ENCODE data around the gene KRTAP16-1. TPM values are rescaled to one million over a fixed set of nuclear protein-coding genes. Genes with fewer than 3 reads are reported as not detected.

Gene KRTAP16-1
- total RNA-seq, 3 donors from 2014 or later = not detected

DNA sequence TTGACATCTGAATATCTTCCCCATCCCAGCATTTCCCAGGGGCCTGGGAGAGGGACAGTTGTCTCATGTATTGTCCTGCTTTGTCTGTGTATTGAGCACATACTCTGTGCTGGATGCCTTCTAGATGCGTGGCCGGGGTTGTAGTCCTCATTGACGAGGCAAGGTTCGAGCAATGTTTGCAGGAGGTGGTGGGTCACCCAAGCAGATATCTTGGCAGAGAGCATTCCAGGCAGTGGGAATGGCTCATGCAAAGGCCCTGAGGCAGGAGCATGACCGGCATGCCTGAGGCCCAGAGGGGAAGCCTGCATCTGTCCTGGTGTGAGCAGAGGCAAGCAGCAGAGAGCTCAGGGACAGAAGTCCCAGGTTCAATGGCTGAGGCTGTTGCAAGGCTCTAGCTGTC is 24.0 kb upstream of the KRTAP16-1 start:
- no peak for DNase-seq

GRCh38 chr17:41332239-41332638 is 23.1 kb upstream of the KRTAP16-1 start:
- no peak for ATAC-seq

More for the DNA sequence above, 24.0 kb upstream of the KRTAP16-1 start:
- intact Hi-C loops (cut with DNase I, micrococcal nuclease) = no loop called here
- H3K4me3 ChIP-seq = no peak overlapping the region
- H3K4me1 ChIP-seq (ENCODE audit: low read depth) = no peaks in the 10 kb centered on the region
- ATAC-seq = no peak
- H3K36me3 ChIP-seq (ENCODE audit: low read depth) = no peaks in the 10 kb centered on the region
- no peaks in the 10 kb centered on the region for H3K9me3 ChIP-seq
- TF ChIP-seq CTCF (IDR thresholded peaks at IDR 0.05) = no peak

GRCh38 chr17:41331606-41332005 is 22.5 kb upstream of the KRTAP16-1 start:
- Histone ChIP-seq H3K4me3 (no peak overlapping the region), H3K36me3 (ENCODE audit: low read depth) (no peaks in the 10 kb centered on the region), H3K4me1 (ENCODE audit: low read depth) (no peaks in the 10 kb centered on the region), H3K9me3 (no peaks in the 10 kb centered on the region)
- intact Hi-C loops (cut with DNase I, micrococcal nuclease) = no loop called here
- no peak for TF ChIP-seq CTCF (IDR thresholded peaks at IDR 0.05)
- no peak for DNase-seq
- ATAC-seq = no peak

More at GRCh38 chr17:41332239-41332638, 23.1 kb upstream of the KRTAP16-1 start:
- no peak for TF ChIP-seq CTCF (IDR thresholded peaks at IDR 0.05)
- Histone ChIP-seq H3K9me3 (no peaks in the 10 kb centered on the region), H3K36me3 (ENCODE audit: low read depth) (no peaks in the 10 kb centered on the region), H3K4me3 (no peak overlapping the region), H3K4me1 (ENCODE audit: low read depth) (no peaks in the 10 kb centered on the region)
- intact Hi-C loops (cut with DNase I, micrococcal nuclease) = no loop called here
- DNase-seq = no peak

- intact Hi-C loops (cut with DNase I, micrococcal nuclease) = no loop called here
- DNase-seq (peak in 2 of 3 donors; percentile 67 to 76), ATAC-seq (peak; percentile 77)
Observed at GRCh38 chr17:41329279-41329948, 20.3 kb upstream of the KRTAP16-1 start.

GRCh38 chr17:41328207-41328606 is 19.1 kb upstream of the KRTAP16-1 start:
- Histone ChIP-seq H3K4me1 (ENCODE audit: low read depth) (no peaks in the 10 kb centered on the region), H3K4me3 (no peak overlapping the region), H3K36me3 (ENCODE audit: low read depth) (no peaks in the 10 kb centered on the region), H3K9me3 (no peaks in the 10 kb centered on the region)
- no peak for TF ChIP-seq CTCF (IDR thresholded peaks at IDR 0.05)
- ATAC-seq (no peak), DNase-seq (peak in 1 of 3 donors; percentile 31)
- intact Hi-C loops (cut with DNase I, micrococcal nuclease) = no loop called here

More at GRCh38 chr17:41329279-41329948, 20.3 kb upstream of the KRTAP16-1 start:
- no peaks in the 10 kb centered on the region for H3K4me1 ChIP-seq (ENCODE audit: low read depth)
- no peak overlapping the region for H3K4me3 ChIP-seq
- no peaks in the 10 kb centered on the region for H3K36me3 ChIP-seq (ENCODE audit: low read depth)
- no peaks in the 10 kb centered on the region for H3K9me3 ChIP-seq
- peak; percentile 50 for TF ChIP-seq CTCF (IDR thresholded peaks at IDR 0.05)

All from mucosa of descending colon (tissue), 3 donors.